ENCODE data around the gene MORC4. TPM values are rescaled to one million over a fixed set of nuclear protein-coding genes. Genes with fewer than 3 reads are reported as not detected.

The MORC4 gene
- total and polyA plus RNA-seq, 11 donors = 1.0 to 6.5 (median 2.8) TPM

- intact Hi-C loops (cut with DNase I) = loop anchor here in 8 of 10 donors (5.0 to 10.0 kb wide), 4 partner anchors 46 to 59 kb away; partner anchors contain the start of gene RIPPLY1 (in 1 of the 8)
- H3K4me1 ChIP-seq = no peaks in the 10 kb centered on the region
- H3K27me3 ChIP-seq = peaks cover 0 to 20% (median 0%) of the 10 kb centered on the region in 9 donors
- H3K27ac ChIP-seq = no peak overlapping the region
- H3K36me3 ChIP-seq = peaks cover 0 to 29% (median 6%) of the 10 kb centered on the region in 9 donors
- 86 to 98% (median 93%) methylated on average over 6 of the region's 6 CpGs for WGBS, 4 donors
- DNase-seq (no peak), ATAC-seq (no peak)
- H3K9me3 ChIP-seq = no peaks in the 10 kb centered on the region
- H3K4me3 ChIP-seq = no peak overlapping the region
- TF ChIP-seq, protein P1, sequence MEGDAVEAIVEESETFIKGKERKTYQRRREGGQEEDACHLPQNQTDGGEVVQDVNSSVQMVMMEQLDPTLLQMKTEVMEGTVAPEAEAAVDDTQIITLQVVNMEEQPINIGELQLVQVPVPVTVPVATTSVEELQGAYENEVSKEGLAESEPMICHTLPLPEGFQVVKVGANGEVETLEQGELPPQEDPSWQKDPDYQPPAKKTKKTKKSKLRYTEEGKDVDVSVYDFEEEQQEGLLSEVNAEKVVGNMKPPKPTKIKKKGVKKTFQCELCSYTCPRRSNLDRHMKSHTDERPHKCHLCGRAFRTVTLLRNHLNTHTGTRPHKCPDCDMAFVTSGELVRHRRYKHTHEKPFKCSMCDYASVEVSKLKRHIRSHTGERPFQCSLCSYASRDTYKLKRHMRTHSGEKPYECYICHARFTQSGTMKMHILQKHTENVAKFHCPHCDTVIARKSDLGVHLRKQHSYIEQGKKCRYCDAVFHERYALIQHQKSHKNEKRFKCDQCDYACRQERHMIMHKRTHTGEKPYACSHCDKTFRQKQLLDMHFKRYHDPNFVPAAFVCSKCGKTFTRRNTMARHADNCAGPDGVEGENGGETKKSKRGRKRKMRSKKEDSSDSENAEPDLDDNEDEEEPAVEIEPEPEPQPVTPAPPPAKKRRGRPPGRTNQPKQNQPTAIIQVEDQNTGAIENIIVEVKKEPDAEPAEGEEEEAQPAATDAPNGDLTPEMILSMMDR (IDR thresholded peaks at IDR 0.05) = no peak
- no peak for TF ChIP-seq POLR2A (IDR thresholded peaks at IDR 0.05)
Observed at GRCh38 chrX:106951230-106951629, 48.8 kb downstream of the MORC4 start.

DNA sequence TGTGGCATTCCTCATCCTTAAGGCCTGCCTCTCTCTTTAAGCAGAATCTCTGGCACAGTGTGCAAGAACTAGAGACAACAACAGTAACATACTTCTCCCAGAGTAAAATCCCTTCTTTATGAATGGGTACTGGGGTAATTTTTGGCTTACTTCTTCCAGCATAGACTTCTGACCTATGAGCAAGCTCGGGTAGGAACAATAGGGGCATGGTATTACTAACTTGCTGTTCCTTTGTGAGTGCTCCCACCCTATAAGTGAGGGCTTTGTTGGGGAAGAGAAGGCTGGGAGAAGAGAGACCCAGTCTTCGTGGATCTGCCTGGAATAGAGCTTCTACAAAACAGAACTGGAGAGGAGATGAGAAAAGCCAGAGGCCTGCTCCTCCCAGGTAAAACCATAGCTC, 49.6 kb downstream of the MORC4 start:
- no peaks in the 10 kb centered on the region for H3K9me3 ChIP-seq
- no peak overlapping the region for H3K27ac ChIP-seq
- DNase-seq (no peak), ATAC-seq (no peak)
- H3K4me3 ChIP-seq = no peak overlapping the region
- H3K27me3 ChIP-seq = peaks cover 0 to 26% (median 0%) of the 10 kb centered on the region in 9 donors
- WGBS, 4 donors = 40 to 94% (median 71%) methylated on average over 2 of the region's 2 CpGs
- intact Hi-C loops (cut with DNase I) = loop anchor here in 8 of 10 donors (5.0 to 10.0 kb wide), 4 partner anchors 46 to 58 kb away; partner anchors contain the start of gene RIPPLY1 (in 1 of the 8)
- TF ChIP-seq POLR2A (IDR thresholded peaks at IDR 0.05) = no peak
- TF ChIP-seq, protein P1 (IDR thresholded peaks at IDR 0.05) = no peak
- H3K36me3 ChIP-seq = peaks cover 0 to 23% (median 2%) of the 10 kb centered on the region in 9 donors
- H3K4me1 ChIP-seq = no peaks in the 10 kb centered on the region

GRCh38 chrX:106949366-106949765, 50.6 kb downstream of the MORC4 start:
- H3K4me1 ChIP-seq = no peaks in the 10 kb centered on the region
- ATAC-seq (no peak), DNase-seq (no peak)
- H3K27me3 ChIP-seq = peaks cover 0 to 30% (median 0%) of the 10 kb centered on the region in 9 donors
- H3K27ac ChIP-seq = no peak overlapping the region
- TF ChIP-seq POLR2A (IDR thresholded peaks at IDR 0.05) = no peak
- TF ChIP-seq, protein P1 (IDR thresholded peaks at IDR 0.05) = no peak
- 52 to 100% (median 88%) methylated on average over 1 of the region's 1 CpG for WGBS, 4 donors
- H3K9me3 ChIP-seq = no peaks in the 10 kb centered on the region
- intact Hi-C loops (cut with DNase I) = loop anchor here in 1 of 10 donors (5.0 kb wide), 1 partner anchor 42 kb away; no protein-coding TSS in a partner anchor
- H3K4me3 ChIP-seq = no peak overlapping the region
- peaks cover 0 to 17% (median 0%) of the 10 kb centered on the region in 9 donors for H3K36me3 ChIP-seq

- TF ChIP-seq, protein P1 (IDR thresholded peaks at IDR 0.05) = no peak
- TF ChIP-seq POLR2A (IDR thresholded peaks at IDR 0.05) = no peak
- WGBS, 4 donors = 75 to 97% (median 86%) methylated on average over 3 of the region's 3 CpGs
Observed at GRCh38 chrX:106948641-106949040, 51.4 kb downstream of the MORC4 start.

More at GRCh38 chrX:106948641-106949040, 51.4 kb downstream of the MORC4 start:
- ATAC-seq (no peak), DNase-seq (no peak)
- no peak overlapping the region for H3K4me3 ChIP-seq
- no peaks in the 10 kb centered on the region for H3K4me1 ChIP-seq
- H3K27ac ChIP-seq = no peak overlapping the region
- H3K36me3 ChIP-seq = peaks cover 0 to 10% (median 0%) of the 10 kb centered on the region in 9 donors
- intact Hi-C loops (cut with DNase I) = loop anchor here in 1 of 10 donors (5.0 kb wide), 1 partner anchor 41 kb away; no protein-coding TSS in a partner anchor
- H3K27me3 ChIP-seq = peaks cover 0 to 32% (median 0%) of the 10 kb centered on the region in 9 donors
- H3K9me3 ChIP-seq = no peaks in the 10 kb centered on the region

All from heart left ventricle (tissue), 16 donors.